ENCODE results near the gene GEN1. TPM values are rescaled to one million over a fixed set of nuclear protein-coding genes. Genes with fewer than 3 reads are reported as not detected.

The GEN1 gene
- total RNA-seq, 6 donors from 2014 or later, result 4.9 to 8.2 (median 7.3) TPM

- no peak for TF ChIP-seq POLR2A (IDR thresholded peaks at IDR 0.05)
- TF ChIP-seq POLR2AphosphoS5 (IDR thresholded peaks at IDR 0.05), result no peak
- no peak for TF ChIP-seq CTCF (IDR thresholded peaks at IDR 0.05)
- no peak for TF ChIP-seq EP300 (IDR thresholded peaks at IDR 0.05)
- H3K4me1 ChIP-seq, result no peaks in the 10 kb centered on the region
- no peak overlapping the region for H3K27ac ChIP-seq
- no peak for DNase-seq
- peaks cover 4 to 75% (median 16%) of the 10 kb centered on the region in 4 donors for H3K36me3 ChIP-seq
- H3K9me3 ChIP-seq, result no peaks in the 10 kb centered on the region
- 88 to 93% methylated on average over 2 of the region's 2 CpGs for WGBS, 2 donors
- H3K4me3 ChIP-seq, result no peak overlapping the region
- no peaks in the 10 kb centered on the region for H3K27me3 ChIP-seq
- no peak for ATAC-seq (ENCODE audit: low FRiP score in 2 of 2)
Measured at GRCh38 chr2:17729880-17730279, 24.1 kb upstream of the GEN1 start.

GRCh38 chr2:17733599-17733998, 20.3 kb upstream of the GEN1 start:
- H3K9me3 ChIP-seq, result no peaks in the 10 kb centered on the region
- H3K4me1 ChIP-seq, result no peaks in the 10 kb centered on the region
- no peak overlapping the region for H3K4me3 ChIP-seq
- no peaks in the 10 kb centered on the region for H3K27me3 ChIP-seq
- WGBS, 2 donors, result 94 to 95% methylated on average over 1 of the region's 1 CpG
- ATAC-seq (ENCODE audit: low FRiP score in 2 of 2), result no peak
- TF ChIP-seq EP300 (IDR thresholded peaks at IDR 0.05), result no peak
- no peak for TF ChIP-seq CTCF (IDR thresholded peaks at IDR 0.05)
- no peak for TF ChIP-seq POLR2AphosphoS5 (IDR thresholded peaks at IDR 0.05)
- no peak for TF ChIP-seq POLR2A (IDR thresholded peaks at IDR 0.05)
- no peak overlapping the region for H3K27ac ChIP-seq
- no peak for DNase-seq
- H3K36me3 ChIP-seq, result peaks cover 4 to 85% (median 27%) of the 10 kb centered on the region in 4 donors

DNA sequence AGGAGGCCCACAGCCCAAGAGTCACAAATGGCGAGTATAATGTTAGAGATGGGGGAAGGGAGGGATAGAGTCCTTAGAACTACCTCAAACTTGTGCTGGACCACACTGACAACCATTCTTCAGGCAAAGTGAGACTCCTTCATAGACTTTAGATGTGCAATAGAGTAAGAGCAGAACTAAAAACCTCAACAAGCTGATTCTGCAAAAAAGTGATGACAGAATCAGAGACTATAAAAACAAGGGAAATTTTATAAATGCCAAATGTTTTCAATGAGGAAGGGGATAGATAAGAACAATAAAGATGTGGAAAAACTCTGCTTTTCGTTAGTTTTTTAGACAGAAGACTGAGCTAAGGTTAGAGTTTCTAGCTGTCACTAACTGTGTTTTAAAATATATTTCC, 18.1 kb upstream of the GEN1 start:
- 90 to 93% methylated on average over 2 of the region's 2 CpGs for WGBS, 2 donors
- Histone ChIP-seq H3K27ac (no peak overlapping the region), H3K27me3 (no peaks in the 10 kb centered on the region), H3K4me1 (no peaks in the 10 kb centered on the region), H3K36me3 (peaks cover 4 to 76% (median 27%) of the 10 kb centered on the region in 4 donors), H3K4me3 (no peak overlapping the region), H3K9me3 (no peaks in the 10 kb centered on the region)
- no peak for ATAC-seq (ENCODE audit: low FRiP score in 2 of 2)
- DNase-seq, result no peak
- TF ChIP-seq EP300 (IDR thresholded peaks at IDR 0.05) (no peak), POLR2AphosphoS5 (IDR thresholded peaks at IDR 0.05) (no peak), POLR2A (IDR thresholded peaks at IDR 0.05) (no peak), CTCF (IDR thresholded peaks at IDR 0.05) (no peak)

DNA sequence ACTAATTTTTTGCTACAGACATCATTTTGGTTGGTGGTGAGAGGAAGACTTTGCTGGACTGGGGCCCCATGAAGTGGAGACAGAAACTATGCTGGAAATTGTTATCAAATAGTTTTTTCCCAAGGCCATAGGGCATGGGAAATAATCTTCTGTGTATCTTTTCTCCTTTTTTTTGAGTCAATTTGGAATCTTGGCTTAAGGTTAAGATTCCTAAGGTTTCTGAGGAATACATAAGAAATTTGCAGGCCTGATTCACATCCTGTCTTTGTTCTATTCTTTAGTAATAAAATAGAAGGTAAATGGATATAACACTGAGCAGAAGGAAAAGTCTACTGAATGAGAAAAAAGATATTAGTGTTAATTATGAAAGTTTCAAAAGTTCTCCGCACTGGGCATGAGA, 16.9 kb upstream of the GEN1 start:
- no peak for DNase-seq
- no peaks in the 10 kb centered on the region for H3K9me3 ChIP-seq
- 87 to 94% methylated on average over 1 of the region's 1 CpG for WGBS, 2 donors
- no peak for ATAC-seq (ENCODE audit: low FRiP score in 2 of 2)
- no peak for TF ChIP-seq POLR2AphosphoS5 (IDR thresholded peaks at IDR 0.05)
- no peak for TF ChIP-seq CTCF (IDR thresholded peaks at IDR 0.05)
- no peak for TF ChIP-seq POLR2A (IDR thresholded peaks at IDR 0.05)
- no peak for TF ChIP-seq EP300 (IDR thresholded peaks at IDR 0.05)
- H3K4me3 ChIP-seq, result no peak overlapping the region
- H3K27me3 ChIP-seq, result no peaks in the 10 kb centered on the region
- H3K36me3 ChIP-seq, result peaks cover 4 to 65% (median 24%) of the 10 kb centered on the region in 4 donors
- no peak overlapping the region for H3K27ac ChIP-seq
- H3K4me1 ChIP-seq, result no peaks in the 10 kb centered on the region

- Histone ChIP-seq H3K4me3 (no peak overlapping the region), H3K36me3 (peaks cover 0 to 44% (median 19%) of the 10 kb centered on the region in 4 donors), H3K27ac (no peak overlapping the region), H3K4me1 (no peaks in the 10 kb centered on the region), H3K27me3 (no peaks in the 10 kb centered on the region), H3K9me3 (no peaks in the 10 kb centered on the region)
- 100% methylated on average over 2 of the region's 2 CpGs for WGBS, 2 donors
- DNase-seq, result no peak
- TF ChIP-seq POLR2A (IDR thresholded peaks at IDR 0.05), result no peak
- no peak for TF ChIP-seq POLR2AphosphoS5 (IDR thresholded peaks at IDR 0.05)
- TF ChIP-seq CTCF (IDR thresholded peaks at IDR 0.05), result no peak
- no peak for TF ChIP-seq EP300 (IDR thresholded peaks at IDR 0.05)
- no peak for ATAC-seq (ENCODE audit: low FRiP score in 2 of 2)
Measured at GRCh38 chr2:17740203-17740602, 13.7 kb upstream of the GEN1 start.

Data from upper lobe of left lung (tissue), 6 donors.